Measurements from ENCODE around the gene MTSS2. TPM values are rescaled to one million over a fixed set of nuclear protein-coding genes. Genes with fewer than 3 reads are reported as not detected.

Gene MTSS2
- total and polyA plus RNA-seq, 4 experiments from 2014 or later: 1.8 to 1.9 TPM; not detected in 2

DNA sequence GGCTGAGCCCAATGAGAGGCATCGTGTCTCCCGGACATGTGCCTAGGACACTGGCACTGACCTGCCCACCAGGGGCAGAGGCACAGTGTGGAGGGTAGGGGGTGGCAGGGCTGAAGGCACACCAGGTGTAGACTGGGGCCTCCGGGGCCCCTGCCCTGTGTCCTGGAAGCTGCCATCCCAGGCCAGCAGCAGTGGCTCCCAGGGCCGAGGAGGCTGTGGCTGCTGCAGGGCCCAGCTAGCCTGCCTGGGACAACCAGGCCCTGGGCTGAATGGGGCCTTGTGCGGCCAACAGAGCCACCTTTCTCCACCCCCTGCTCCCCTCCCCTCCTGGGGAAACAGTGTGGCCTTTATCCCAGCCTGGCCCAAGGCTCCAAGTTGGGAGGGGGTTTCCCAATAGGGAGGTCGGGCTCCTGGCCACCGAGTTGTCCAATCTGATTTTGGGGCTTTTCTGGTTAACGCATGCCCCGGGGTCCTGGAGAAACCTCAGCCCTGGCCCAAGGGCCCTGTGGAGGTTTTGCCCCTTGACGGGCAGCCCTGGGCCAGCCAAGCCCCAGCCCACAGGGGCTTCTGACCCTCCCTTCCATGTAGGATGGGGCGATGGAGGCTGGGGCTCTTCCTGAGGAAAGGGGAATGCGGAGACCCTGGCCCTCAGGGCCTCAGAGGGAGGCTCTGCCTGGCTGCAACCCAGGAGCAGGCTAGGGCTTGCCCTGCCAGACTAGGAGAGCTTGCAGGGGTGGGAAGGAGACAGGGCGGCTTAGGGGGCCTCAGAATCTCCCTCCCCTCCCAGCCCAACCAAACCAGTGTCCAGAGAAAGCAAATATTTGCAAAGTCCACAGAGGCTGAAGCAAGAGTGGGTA is 4.2 kb downstream of the MTSS2 start:
- DNase-seq: peak in 1 of 5 donors; percentile 9
- intact Hi-C loops (cut with micrococcal nuclease): loop anchor here (2.0 kb wide), 1 partner anchor 89 kb away; no protein-coding TSS in a partner anchor
- Mint-ChIP-seq H3K4me3 (no peak overlapping the region), H3K27me3 (peaks cover 9 to 16% of the 10 kb centered on the region in 2 donors), H3K4me1 (peaks cover 0 to 4% (median 3%) of the 10 kb centered on the region in 4 donors), H3K9me3 (peaks cover 0 to 2% (median 0%) of the 10 kb centered on the region in 8 donors), H3K36me3 (no peaks in the 10 kb centered on the region), H3K27ac (no peak overlapping the region)
- POLR2A ChIA-PET (ENCODE audit: partially characterized antibody): no interaction called here
- H3K27ac ChIP-seq (ENCODE audit: low read depth, low read length): no peak overlapping the region
- H3K9me3 ChIP-seq (ENCODE audit: control insufficient read depth in 1 of 2, low read length in 2 of 2): no peaks in the 10 kb centered on the region
- peaks cover 7% of the 10 kb centered on the region for H3K4me1 ChIP-seq (ENCODE audit: insufficient read depth, low read length)
- no peaks in the 10 kb centered on the region for H3K36me3 ChIP-seq (ENCODE audit: insufficient read depth, low read length)
- CTCF ChIA-PET (ENCODE audit: partially characterized antibody): no interaction called here
- peaks cover 5% of the 10 kb centered on the region for H3K27me3 ChIP-seq (ENCODE audit: insufficient read depth, low read length)
- H3K4me3 ChIP-seq (ENCODE audit: low read length in 2 of 2): no peak overlapping the region

DNA sequence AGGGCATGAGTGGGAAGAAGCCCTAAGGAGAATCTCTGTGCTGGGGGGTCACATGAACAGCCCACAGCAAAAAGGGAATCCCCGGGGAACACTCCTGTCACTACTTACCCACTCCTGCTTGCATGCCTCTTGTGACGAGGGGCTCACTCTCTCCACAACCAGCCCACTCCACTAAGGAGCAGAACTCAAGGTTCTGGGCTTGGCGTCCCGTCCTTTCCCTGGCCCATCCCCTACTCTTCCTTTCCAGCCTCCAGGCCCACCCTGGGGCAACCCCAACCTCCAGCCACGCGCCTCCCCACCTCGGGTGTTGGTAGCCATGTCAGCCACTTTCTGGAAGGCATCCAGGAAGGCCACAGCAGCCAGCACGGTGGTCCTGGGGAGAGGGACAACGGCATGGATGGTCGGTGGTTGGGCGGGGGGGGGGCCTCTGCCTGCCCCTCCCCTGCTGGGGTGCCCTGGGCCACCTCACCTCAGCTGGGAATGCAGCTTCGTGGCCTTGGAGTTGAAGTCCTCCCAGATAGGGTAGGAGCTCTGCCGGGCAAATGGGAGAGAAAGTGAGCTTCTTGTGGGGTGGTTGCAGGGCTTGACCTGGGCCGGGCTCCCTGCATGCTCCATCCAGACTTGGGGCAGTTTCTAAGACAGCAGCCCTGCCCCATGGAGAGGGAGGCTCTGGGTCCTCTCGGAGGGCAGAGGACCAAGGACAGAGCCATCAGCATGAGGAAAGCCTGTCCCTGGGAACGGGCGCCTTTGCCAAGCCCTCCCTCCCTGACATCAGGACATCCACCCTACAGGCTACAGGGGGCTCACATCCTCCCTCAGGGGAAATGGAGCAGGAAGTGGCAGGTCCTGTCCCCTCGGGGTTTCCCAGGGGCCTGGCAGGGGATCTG is 5.1 kb downstream of the MTSS2 start:
- no peak overlapping the region for H3K4me3 ChIP-seq (ENCODE audit: low read length in 2 of 2)
- H3K4me1 ChIP-seq (ENCODE audit: insufficient read depth, low read length): peaks cover 7% of the 10 kb centered on the region
- peaks cover 8 to 12% of the 10 kb centered on the region in 2 donors for H3K27me3 Mint-ChIP-seq
- POLR2A ChIA-PET (ENCODE audit: partially characterized antibody): no interaction called here
- peaks cover 5% of the 10 kb centered on the region for H3K27me3 ChIP-seq (ENCODE audit: insufficient read depth, low read length)
- H3K36me3 Mint-ChIP-seq: no peaks in the 10 kb centered on the region
- H3K27ac Mint-ChIP-seq: peak overlapping the region in 1 of 7 donors; percentile 61
- intact Hi-C loops (cut with micrococcal nuclease): loop anchor here (2.0 kb wide), 1 partner anchor 90 kb away; no protein-coding TSS in a partner anchor
- peaks cover 0 to 2% (median 0%) of the 10 kb centered on the region in 8 donors for H3K9me3 Mint-ChIP-seq
- no peaks in the 10 kb centered on the region for H3K36me3 ChIP-seq (ENCODE audit: insufficient read depth, low read length)
- H3K9me3 ChIP-seq (ENCODE audit: control insufficient read depth in 1 of 2, low read length in 2 of 2): no peaks in the 10 kb centered on the region
- H3K4me1 Mint-ChIP-seq: peaks cover 0 to 1% (median under 1%) of the 10 kb centered on the region in 4 donors
- no peak overlapping the region for H3K27ac ChIP-seq (ENCODE audit: low read depth, low read length)
- no peak for DNase-seq
- CTCF ChIA-PET (ENCODE audit: partially characterized antibody): interaction anchor here (2.1 kb wide), 1 partner anchor 90 kb away, joined by 11 read pairs; no protein-coding TSS in a partner anchor
- no peak overlapping the region for H3K4me3 Mint-ChIP-seq

DNA sequence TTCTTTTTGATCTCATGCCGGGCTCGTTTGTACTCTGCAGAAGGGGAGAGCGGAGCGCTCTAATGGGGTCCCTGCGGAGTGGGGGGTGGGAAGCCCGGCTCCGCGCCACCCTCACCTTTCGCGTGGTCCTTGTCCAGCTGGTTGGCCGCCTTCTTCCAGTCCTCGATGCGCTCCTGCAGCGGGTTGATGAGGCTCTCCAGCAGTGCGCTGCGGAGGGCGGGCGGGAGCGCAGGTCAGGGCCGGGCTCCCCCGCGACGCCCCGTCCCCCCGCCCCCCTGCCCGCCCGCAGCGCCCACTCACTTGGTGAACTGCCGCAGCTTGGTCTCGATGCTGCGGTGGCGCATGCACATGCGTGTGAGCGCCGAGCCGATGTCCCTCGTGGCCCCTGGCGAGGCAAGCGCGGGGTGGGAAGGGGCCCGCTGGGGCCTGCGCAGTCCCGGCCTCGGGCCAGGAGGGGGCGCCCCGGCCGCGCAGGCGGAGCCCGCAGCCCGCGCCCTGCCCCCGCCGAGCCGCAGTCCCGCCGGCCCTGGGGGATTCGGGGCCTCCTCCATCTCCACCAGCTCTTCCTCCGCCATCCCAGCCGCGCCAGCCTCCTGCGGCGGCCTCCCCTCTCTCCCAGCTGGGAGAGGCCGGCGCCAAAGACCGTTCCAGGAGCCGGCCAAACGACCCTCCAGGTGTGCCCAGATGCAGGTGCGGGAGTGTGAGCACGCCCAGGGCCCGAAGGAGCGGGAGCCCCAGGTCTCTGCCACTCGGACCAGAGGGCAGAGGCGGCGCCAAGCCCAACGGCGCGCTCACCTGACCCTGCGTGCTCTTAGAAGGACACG is 6.0 kb downstream of the MTSS2 start:
- Mint-ChIP-seq H3K9me3 (peaks cover 0 to 2% (median 0%) of the 10 kb centered on the region in 8 donors), H3K27me3 (peaks cover 8 to 12% of the 10 kb centered on the region in 2 donors), H3K27ac (no peak overlapping the region), H3K36me3 (no peaks in the 10 kb centered on the region), H3K4me1 (peaks cover 0 to 1% (median 0%) of the 10 kb centered on the region in 4 donors), H3K4me3 (no peak overlapping the region)
- ChIA-PET POLR2A (ENCODE audit: partially characterized antibody) (no interaction called here), CTCF (ENCODE audit: partially characterized antibody) (interaction anchor here (2.1 kb wide), 1 partner anchor 91 kb away, joined by 11 read pairs; no protein-coding TSS in a partner anchor)
- intact Hi-C loops (cut with micrococcal nuclease): loop anchor here (2.0 kb wide), 1 partner anchor 91 kb away; no protein-coding TSS in a partner anchor
- no peaks in the 10 kb centered on the region for H3K36me3 ChIP-seq (ENCODE audit: insufficient read depth, low read length)
- H3K9me3 ChIP-seq (ENCODE audit: control insufficient read depth in 1 of 2, low read length in 2 of 2): no peaks in the 10 kb centered on the region
- peaks cover 2% of the 10 kb centered on the region for H3K4me1 ChIP-seq (ENCODE audit: insufficient read depth, low read length)
- DNase-seq: no peak
- peaks cover 2% of the 10 kb centered on the region for H3K27me3 ChIP-seq (ENCODE audit: insufficient read depth, low read length)
- no peak overlapping the region for H3K4me3 ChIP-seq (ENCODE audit: low read length in 2 of 2)
- H3K27ac ChIP-seq (ENCODE audit: low read depth, low read length): no peak overlapping the region

DNA sequence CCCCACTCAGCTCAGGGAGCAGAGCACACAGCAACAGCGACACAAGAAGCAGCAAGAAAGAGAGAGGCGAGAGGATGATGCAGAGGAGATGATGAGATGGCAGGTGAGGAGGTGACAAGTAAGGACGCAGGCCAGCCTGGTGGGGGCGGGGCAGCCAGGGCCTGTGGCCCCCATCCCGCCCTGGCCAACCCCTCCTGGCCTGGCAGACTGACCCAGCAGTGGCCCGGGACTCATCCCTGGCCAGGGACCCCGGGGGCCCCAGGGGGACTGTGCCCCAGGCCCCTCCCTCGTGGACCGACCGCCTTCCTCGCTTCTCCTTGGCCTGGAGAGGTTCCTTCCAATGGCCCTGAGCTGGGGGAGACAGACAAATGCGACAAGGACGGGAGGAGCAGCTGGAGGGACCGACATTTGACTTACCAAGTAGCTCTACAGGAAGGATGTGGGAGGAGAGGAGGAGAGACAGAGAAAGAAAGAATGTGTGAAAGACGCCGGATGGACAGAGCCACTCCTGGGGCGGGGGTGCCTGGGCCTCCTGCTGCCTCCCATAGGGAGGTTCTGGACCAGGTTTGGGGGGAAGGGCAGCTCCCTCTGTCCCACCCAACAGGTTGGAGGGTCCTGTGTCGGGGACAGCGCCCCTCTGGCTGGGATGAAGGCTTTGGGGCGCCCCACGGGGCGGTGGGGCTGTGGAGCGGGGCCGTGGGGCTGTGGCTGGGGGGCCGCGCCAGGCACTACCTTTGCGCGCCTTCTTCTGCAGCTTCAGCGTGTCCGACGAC is 6.8 kb downstream of the MTSS2 start:
- Histone ChIP-seq H3K4me1 (ENCODE audit: insufficient read depth, low read length) (no peaks in the 10 kb centered on the region), H3K27me3 (ENCODE audit: insufficient read depth, low read length) (no peaks in the 10 kb centered on the region), H3K27ac (ENCODE audit: low read depth, low read length) (no peak overlapping the region), H3K9me3 (ENCODE audit: control insufficient read depth in 1 of 2, low read length in 2 of 2) (no peaks in the 10 kb centered on the region), H3K36me3 (ENCODE audit: insufficient read depth, low read length) (no peaks in the 10 kb centered on the region), H3K4me3 (ENCODE audit: low read length in 2 of 2) (no peak overlapping the region)
- Mint-ChIP-seq H3K4me3 (no peak overlapping the region), H3K9me3 (peaks cover 0 to 2% (median 0%) of the 10 kb centered on the region in 8 donors), H3K27ac (no peak overlapping the region), H3K4me1 (peaks cover 0 to 1% (median 0%) of the 10 kb centered on the region in 4 donors), H3K27me3 (peaks cover 7 to 10% of the 10 kb centered on the region in 2 donors), H3K36me3 (no peaks in the 10 kb centered on the region)
- DNase-seq: no peak
- CTCF ChIA-PET (ENCODE audit: partially characterized antibody): interaction anchor here (2.1 kb wide), 1 partner anchor 91 kb away, joined by 11 read pairs; no protein-coding TSS in a partner anchor
- POLR2A ChIA-PET (ENCODE audit: partially characterized antibody): no interaction called here
- intact Hi-C loops (cut with micrococcal nuclease): no loop called here

DNA sequence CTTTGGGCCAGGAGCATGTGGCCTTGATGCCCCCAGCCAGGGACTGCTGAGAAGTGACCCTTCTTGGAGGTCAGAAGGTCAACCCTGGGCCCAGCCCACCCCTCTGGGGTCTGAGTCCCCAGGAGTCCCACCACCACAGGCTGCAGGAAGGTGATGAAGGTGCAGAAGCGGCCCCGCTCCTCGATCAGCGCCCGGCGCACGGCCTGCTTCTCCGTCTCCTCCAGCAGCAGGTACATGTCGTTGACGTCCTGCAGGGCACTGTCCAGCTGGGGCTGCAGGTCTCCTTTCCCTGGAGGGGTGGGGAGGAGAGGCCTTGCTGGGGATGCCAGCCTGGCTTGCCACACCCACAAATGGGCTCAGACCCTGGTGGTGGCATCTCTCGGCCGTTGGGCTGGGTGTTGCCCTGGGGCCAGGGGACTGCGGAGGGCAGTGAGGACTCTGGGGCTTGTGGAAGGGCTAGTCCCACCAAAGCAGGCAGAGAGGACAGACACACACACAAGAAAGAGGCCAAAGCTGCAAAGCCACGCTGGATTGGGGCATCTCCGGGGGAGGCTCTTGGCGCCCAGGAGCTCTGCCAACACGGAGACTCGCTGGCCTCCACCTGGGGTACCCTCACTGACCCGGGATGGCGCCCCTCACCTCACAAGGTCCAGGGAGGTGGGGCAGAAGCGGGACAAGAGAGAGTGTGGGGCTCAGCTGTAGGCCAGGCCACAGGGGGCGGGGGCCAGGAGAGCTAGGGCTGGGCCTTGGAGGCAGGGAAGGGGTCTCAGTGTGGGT is 7.5 kb downstream of the MTSS2 start:
- H3K27ac ChIP-seq (ENCODE audit: low read depth, low read length): no peak overlapping the region
- CTCF ChIA-PET (ENCODE audit: partially characterized antibody): interaction anchor here (2.1 kb wide), 1 partner anchor 92 kb away, joined by 11 read pairs; no protein-coding TSS in a partner anchor
- peaks cover 0 to 1% (median 0%) of the 10 kb centered on the region in 4 donors for H3K4me1 Mint-ChIP-seq
- no peaks in the 10 kb centered on the region for H3K9me3 ChIP-seq (ENCODE audit: control insufficient read depth in 1 of 2, low read length in 2 of 2)
- H3K27ac Mint-ChIP-seq: no peak overlapping the region
- H3K27me3 Mint-ChIP-seq: peaks cover 4 to 6% of the 10 kb centered on the region in 2 donors
- intact Hi-C loops (cut with micrococcal nuclease): no loop called here
- no peaks in the 10 kb centered on the region for H3K36me3 ChIP-seq (ENCODE audit: insufficient read depth, low read length)
- no peaks in the 10 kb centered on the region for H3K4me1 ChIP-seq (ENCODE audit: insufficient read depth, low read length)
- H3K4me3 Mint-ChIP-seq: no peak overlapping the region
- POLR2A ChIA-PET (ENCODE audit: partially characterized antibody): no interaction called here
- H3K27me3 ChIP-seq (ENCODE audit: insufficient read depth, low read length): no peaks in the 10 kb centered on the region
- H3K4me3 ChIP-seq (ENCODE audit: low read length in 2 of 2): no peak overlapping the region
- peaks cover 0 to 2% (median 0%) of the 10 kb centered on the region in 8 donors for H3K9me3 Mint-ChIP-seq
- DNase-seq: no peak
- no peaks in the 10 kb centered on the region for H3K36me3 Mint-ChIP-seq

Data from CD4-positive, alpha-beta memory T cell (primary cell).